Activated CD8-positive, alpha-beta memory T cell treated with anti-CD3 and anti-CD28 coated beads, Interleukin-2, amount 50 U/mL, for 1 hour (primary cell): ENCODE measurements around the gene HECW1.

ENCODE experiments used
- DNase-seq: peaks from one replicate; pipeline ENCODE4 v3.0.0-alpha.2; 2020; ENCODE audit errors: extremely low read depth

HECW1 gene

DNA sequence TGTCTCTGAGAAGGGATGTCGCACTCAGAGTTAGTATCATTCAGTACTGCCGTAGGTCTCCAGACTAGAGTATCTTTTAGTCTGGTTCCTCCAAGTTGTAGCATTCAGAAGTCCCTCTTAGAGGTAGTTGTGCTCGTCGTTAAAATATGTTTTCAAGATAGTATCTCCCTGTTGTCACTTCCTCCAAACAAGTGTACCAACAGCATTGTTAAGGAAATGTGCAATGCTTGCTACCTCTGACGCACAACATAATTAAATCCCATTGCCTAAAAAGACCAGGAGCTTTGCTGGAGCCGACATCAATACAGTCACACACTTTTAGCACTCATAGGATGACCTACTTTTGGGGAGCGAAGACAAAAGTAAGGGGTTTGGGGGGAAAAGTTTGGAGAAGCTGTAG lies 390.5 kb downstream of the HECW1 start:
- no peak for DNase-seq

DNA sequence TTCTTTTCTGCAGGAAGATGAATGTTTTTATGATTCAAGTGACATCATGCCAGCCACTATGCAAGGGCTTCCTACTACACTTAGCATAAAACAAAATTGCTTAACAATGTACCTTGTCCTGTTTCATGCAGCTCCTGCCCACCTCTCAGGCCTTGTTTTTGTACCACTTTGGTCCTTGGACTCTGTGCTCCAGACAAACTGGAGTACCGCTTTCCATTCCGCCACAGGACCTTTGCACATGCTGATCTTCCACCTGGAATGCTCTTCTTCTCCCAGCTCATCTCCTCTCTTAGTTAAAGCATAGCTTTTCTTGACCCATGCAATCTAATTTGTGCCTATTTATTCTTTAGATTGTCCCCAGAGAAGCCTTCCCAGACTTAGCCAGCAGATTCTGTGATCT lies 393.0 kb downstream of the HECW1 start:
- no peak for DNase-seq

GRCh38 chr7:43506460-43506859 lies 394.0 kb downstream of the HECW1 start:
- DNase-seq, result no peak

GRCh38 chr7:43508461-43508860 lies 396.0 kb downstream of the HECW1 start:
- DNase-seq, result no peak

DNA sequence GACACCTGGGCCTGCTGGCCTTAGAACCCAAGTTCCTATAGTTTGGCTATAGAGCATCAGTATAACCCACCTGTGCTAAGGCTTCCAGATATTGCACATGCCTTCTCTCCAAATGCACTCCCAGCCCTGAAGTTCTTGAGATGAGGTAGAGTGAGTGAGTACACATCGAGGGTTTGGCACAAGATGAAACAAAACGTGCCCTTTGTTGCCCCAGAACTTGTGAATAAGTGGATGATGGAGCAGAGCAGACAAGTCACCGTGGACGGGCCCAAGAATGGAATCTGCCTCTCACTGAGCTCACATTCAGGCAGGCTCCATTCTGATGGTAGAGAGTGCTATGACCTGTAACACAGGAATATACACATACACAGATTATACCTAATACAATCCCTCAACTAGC lies 397.5 kb downstream of the HECW1 start:
- DNase-seq, result no peak

DNA sequence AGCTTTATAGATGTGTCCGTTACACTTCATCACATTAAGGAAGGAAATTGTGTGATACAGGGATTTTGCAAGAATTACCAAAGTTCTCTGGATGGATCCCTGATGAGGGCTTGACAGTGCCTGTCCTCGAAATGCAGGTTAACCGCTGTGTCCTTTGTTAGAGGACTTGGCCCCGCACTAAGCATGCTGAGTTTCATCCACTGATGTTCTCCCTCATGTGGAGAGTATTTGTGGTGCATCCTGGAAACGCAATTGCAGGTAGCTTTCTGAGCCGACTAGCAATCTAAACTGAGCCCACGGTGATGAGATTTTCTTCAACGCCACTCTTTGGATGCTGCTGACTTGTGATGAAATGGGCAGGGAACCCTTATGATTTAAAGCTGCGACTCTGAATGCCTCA lies 398.6 kb downstream of the HECW1 start:
- DNase-seq, result no peak

- DNase-seq, result no peak
Measured at GRCh38 chr7:43511769-43512515, 399.5 kb downstream of the HECW1 start.

DNA sequence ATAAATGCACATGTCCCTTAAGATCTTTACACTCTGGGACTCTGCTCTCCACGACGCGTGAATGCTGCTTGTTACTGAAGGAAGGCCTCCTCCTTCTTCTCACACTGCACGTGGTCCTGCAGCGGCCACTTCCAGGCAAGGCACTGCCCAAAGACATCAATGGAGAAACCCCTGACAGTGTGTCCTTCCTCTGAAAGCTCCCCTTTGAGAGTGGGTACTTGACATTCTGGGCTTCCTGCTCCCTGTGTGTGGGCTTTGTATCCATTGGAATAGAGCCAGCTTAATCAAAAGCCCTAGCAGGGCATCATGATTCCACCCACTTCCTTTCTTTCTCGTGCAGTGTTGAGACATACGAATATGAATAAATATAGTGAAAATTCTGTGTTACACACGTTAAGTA lies 400.8 kb downstream of the HECW1 start:
- DNase-seq, result no peak

DNA sequence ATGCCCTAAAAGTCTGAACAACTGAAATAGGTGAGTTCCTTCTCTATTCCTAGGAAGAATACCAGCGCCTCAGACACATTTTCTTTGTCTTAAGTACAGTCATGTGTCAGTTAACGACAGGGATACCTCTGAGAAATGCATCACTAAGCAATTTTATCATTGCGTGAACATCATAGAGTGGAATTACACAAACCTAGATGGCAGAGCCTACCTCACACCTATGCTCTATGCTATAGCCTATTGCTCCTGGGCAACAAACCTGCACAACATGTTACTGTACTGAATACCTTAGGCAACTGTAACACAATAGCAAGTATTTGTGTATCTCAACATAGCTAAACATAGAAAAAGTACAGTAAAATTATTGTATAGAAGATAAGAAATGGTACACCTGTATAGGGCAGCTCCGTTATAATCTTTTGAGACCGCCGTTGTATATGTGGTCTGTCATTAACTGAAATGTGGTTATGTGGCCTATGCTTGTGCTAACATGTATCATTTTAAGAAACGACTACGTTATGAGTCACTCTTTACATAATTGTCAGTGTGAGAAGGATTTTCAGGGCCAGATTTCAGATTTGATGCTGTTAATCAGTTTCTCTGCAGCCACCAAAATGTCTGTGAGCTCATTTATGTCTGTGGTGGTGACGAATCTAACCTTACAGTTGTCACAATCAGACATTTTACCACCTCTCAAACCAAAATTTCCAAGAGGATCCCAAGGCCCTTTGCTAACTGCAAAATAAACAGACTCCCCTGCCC lies 404.3 kb downstream of the HECW1 start:
- DNase-seq, result no peak

DNA sequence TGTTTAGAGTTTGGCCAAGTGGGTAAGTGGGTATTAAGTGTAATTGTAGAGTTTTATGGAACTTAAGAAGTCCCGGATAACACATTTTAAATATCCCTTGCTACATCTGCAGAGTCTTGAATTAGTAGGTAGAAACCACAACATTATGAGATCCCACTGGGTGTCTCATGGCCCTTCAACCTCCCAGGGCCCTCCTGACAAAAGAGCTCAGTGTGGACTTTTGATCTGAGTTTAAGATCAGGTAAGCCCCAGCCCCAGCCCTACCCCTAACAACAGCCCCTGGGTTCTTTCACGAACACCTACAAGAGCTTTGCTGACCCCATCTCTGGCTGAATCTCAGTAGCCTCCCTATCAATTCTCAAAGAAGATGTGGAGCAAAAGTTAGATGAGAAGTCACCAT lies 405.0 kb downstream of the HECW1 start:
- DNase-seq, result no peak

DNA sequence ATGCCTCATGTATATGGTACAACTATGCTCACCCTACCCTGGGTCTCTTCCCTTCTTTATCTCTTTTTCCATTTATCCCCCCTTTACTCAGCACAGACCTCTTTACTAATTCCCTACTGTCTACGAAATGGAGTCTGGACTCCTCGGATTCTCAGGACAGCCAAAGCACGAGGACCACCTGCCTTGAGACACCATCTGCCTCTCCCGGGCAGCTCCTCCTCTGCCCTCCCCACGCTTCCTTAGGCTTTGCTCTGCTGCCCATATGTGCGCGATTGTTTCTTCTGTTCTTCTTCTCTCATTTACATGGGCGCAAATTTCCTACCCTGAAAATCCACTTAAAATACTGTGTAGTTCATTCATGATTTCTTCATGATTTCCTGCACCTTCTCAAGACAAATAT lies 407.8 kb downstream of the HECW1 start:
- no peak for DNase-seq

DNA sequence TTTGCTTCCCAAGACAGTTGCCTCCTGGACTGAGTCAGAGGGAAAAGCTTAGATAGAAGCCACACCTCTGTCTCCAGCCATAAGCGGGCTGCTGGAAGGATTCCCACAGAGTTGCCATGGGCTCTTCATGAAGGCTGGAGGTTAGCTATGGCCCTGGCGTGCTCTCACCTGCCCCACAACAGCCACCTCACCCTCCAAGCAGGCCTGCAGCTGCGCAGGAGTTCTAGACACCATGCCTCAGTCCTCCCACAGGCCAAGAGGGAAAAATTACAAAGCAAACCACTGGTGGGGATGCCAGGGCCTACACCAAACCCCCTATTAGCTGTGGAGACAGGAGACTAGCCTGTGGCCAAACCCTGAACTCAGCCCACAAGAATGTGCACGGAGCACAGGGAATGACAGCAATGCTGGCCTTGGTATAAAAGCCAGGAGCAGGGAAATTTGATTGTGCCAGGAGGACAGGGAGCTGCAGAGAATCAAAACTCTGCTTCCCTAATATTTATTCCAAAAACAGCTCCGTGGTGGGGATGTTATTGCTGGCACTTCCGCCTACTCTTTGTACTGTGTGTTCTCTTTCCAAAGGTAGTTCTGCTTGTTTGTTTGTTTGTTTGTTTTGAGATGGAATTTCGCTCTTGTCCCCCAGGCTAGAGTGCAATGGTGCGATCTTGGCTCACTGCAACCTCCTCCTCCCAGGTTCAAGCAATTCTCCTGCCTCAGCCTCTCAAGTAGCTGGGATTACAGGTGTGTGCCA lies 410.1 kb downstream of the HECW1 start:
- no peak for DNase-seq

- DNase-seq, result no peak
Measured at GRCh38 chr7:43528576-43529354, 416.3 kb downstream of the HECW1 start.

- no peak for DNase-seq
Measured at GRCh38 chr7:43530553-43531410, 418.3 kb downstream of the HECW1 start.

DNA sequence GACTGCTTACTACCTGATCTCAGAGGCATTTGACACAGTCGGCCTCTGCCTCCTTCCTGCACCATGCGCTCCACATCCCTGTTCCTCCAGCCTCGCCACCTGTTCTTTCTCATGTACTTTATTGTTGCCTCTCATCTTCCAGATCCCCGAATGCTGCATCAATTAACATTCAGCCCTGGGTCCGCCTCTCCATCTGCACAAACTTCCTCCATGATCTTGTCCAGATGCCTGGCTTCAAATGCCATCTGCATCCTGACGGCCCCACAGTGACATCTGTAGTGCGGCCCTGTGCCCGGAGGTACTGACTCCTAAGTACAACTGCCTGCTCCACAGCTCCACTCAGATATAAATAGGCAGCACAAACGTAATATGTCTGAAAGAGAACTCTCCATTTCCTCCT lies 419.3 kb downstream of the HECW1 start:
- no peak for DNase-seq

- no peak for DNase-seq
Measured at GRCh38 chr7:43533801-43534479, 421.5 kb downstream of the HECW1 start.

DNA sequence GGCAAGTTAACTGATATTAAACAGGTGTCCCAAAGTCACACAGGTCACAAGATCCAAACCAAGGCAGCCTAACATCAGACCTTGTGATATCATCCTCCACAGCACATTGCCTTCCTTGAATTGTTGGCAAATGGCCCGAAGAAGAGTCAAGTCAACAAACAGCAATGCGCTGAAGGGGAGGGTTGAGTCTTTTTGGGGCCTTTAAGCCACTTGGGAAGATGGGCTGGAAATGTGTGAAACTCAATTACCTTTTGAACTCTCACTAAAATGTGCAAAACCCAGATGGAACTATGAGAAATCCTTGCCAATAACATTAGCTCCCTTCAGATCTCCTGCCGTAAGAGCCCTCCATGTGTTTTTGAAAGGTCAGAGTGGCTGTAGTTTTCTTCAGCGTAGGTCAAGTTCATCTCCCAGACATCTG lies 422.6 kb downstream of the HECW1 start:
- no peak for DNase-seq

DNA sequence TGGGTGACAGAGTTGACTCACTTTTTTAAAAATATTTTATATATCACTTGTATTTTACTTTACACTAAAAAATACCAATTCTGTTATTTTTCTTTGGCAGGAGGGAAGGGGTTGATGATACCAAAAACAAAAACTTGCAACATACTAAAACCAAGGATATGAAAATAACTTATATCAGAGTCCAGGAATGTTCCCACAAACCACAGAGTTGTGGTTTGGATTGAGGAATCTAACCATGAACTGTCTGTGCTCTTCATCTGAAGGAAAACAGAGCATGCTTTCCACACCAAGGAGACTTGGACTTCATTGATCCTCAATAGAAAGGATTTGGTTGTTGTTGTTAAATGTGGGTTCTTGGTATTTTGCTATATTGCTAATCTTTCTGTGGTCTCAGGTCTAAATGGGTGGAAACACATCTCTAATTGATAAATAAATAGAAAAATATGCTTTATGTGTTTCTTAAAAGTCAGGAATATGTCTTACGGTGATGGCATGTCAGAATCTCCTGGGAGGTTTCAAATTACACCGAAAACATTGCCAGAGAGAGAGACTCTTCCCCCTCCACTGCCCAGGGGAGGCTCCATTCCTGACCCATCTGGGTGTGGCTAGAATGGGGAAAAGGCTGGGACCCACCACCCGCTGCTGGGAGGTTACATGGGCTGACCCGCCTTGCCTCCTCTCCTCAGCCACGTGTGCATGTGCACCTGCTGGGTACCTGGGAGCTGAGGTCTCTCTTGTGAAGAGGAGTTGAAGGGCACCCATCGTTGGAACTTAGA lies 423.6 kb downstream of the HECW1 start:
- DNase-seq, result no peak

- DNase-seq, result no peak
Measured at GRCh38 chr7:43536773-43537172, 424.3 kb downstream of the HECW1 start.
